ENCODE measurements around the gene RETREG2.

- TF ChIP-seq USF2 (IDR thresholded peaks at IDR 0.05) (no peak), NFE2L2 (conservative IDR thresholded peaks at IDR 0.05; ENCODE audit: low read length) (no peak)
Observed at GRCh38 chr2:219218217-219218731, 40.2 kb downstream of the RETREG2 start.

Measured in A549 (cell line).